Transverse colon (tissue), 4 donors: ENCODE results near the gene MRPL42. TPM values are rescaled to one million over a fixed set of nuclear protein-coding genes. Genes with fewer than 3 reads are reported as not detected.
"Not testable (repeated sequence)": the region's sequence is repeated elsewhere in the genome, so short reads cannot be mapped to it uniquely, and the experiment has no call there.

Source experiments
- DNase-seq: peaks from one replicate; pipeline ENCODE4 v3.0.0-alpha.2; 2019
- H3K27ac ChIP-seq, 4 donors: fragments of 200-600 bp; sonication (generic); 2 replicates each; pipeline ENCODE4 v1.5.1; 2016 to 2018; ENCODE audit warnings: inconsistent platforms in 4 of 4
- H3K27me3 ChIP-seq: fragments of 200-600 bp; sonication (generic); 2 replicates; pipeline ENCODE4 v1.5.1; 2017; ENCODE audit warnings: inconsistent platforms
- H3K36me3 ChIP-seq, 4 donors: fragments of 200-600 bp; sonication (generic); 2 replicates each; pipeline ENCODE4 v1.5.1; 2017 to 2019; ENCODE audit warnings: inconsistent platforms in 4 of 4
- H3K4me1 ChIP-seq, 4 donors: fragments of 200-600 bp; sonication (generic); 2 replicates each; pipeline ENCODE4 v1.5.1; 2017 to 2020; ENCODE audit warnings: inconsistent platforms in 4 of 4
- H3K4me3 ChIP-seq, 4 donors: fragments of 200-600 bp; sonication (generic); 1 replicate in 1 of 4; 2 replicates in 3 of 4; pipeline versions ENCODE4 v1.5.1 to v1.6.1; 2017 to 2019; ENCODE audit warnings: inconsistent platforms in 4 of 4
- H3K9me3 ChIP-seq, 2 donors: fragments of 200-600 bp; sonication (generic); 2 replicates each; pipeline ENCODE4 v1.5.1; 2017 to 2019; ENCODE audit warnings: inconsistent platforms in 2 of 2
- EP300 ChIP-seq: sonication (generic); formaldehyde crosslinking; IDR thresholded peaks from one replicate; pipeline ENCODE4 v1.6.1; 2017; ENCODE audit warnings: antibody characterized with exemption, low read depth
- POLR2A ChIP-seq: fragments of 450-650 bp; IDR thresholded peaks from one replicate; pipeline ENCODE4 v1.6.1; 2016; ENCODE audit warnings: antibody characterized with exemption, mild to moderate bottlenecking, moderate library complexity
- POLR2AphosphoS5 ChIP-seq, 3 donors: sonication (generic); formaldehyde crosslinking; IDR thresholded peaks; one replicate each; pipeline ENCODE4 v1.6.1; 2016; ENCODE audit warnings: antibody characterized with exemption in 3 of 3
- WGBS, 2 donors: methylation state at CpG; one replicate each; pipeline ENCODE4 v1.1.5; 2018; ENCODE audit warnings: low coverage in 1 of 2; 5-methylcytosine and 5-hydroxymethylcytosine counted together
- in situ Hi-C, 4 donors: fragments of 200-750 bp; cut with MboI; loops; one replicate each; pipeline versions ENCODE4 v1.15.0 to v1.15.1; 2017; ENCODE audit warnings: low sequenced_read_pairs in 3 of 4, low pct_ligation_motif_present in 1 of 4, low pct_unique_long_range_greater_than_20kb in 1 of 4
- intact Hi-C: fragments of 100-400 bp; cut with DNase I; formaldehyde crosslinking; loops from one replicate; pipeline ENCODE4 v1.15.1; 2023; ENCODE audit warnings: low total_unique reads
- total RNA-seq, 4 donors: library from RNA; depleted of rRNA; stranded (reverse); fragments of >200 nt; gene quantifications; one replicate each; pipeline ENCODE4 v1.1.0, GENCODE V29; 2016
- TF ChIP-seq, protein P1 (sequence below), 5 experiments: fragments of 200-600 bp in 3 of 5; fragments of 450-650 bp in 2 of 5; sonication (generic) in 3 of 5; IDR thresholded peaks; 1 replicate in 2 of 5; 2 replicates in 3 of 5; pipeline ENCODE4 v1.5.1; 2016 to 2017; ENCODE audit warnings: antibody characterized with exemption in 5 of 5, inconsistent platforms in 3 of 5, mild to moderate bottlenecking in 2 of 5, moderate library complexity in 1 of 5

Gene MRPL42
- total RNA-seq, 4 donors from 2014 or later: 10.5 to 45.1 (median 27.2) TPM

DNA sequence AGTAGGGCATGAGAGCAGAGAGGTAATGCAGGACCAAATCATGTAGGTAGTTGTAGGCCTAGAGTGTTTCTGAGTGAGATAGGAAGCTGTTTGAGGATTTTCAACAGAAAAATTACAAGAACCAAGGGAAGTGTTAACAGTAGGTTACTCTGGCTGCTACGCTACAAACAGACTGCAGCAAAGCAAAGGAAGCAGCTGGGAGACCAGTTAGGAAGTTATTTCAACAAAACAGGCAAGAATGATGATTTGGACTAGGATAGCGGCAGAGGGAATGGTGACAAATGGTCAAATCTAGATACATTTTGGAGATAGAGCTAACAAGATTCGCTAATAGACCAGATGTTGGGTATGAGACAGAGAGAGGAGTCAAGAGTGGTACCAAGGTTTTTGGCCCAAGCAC is 26.8 kb downstream of the MRPL42 start:
- Histone ChIP-seq H3K27ac (no peak overlapping the region), H3K36me3 (peaks cover 0 to 18% (median 3%) of the 10 kb centered on the region in 4 donors), H3K9me3 (no peaks in the 10 kb centered on the region), H3K4me1 (no peaks in the 10 kb centered on the region), H3K27me3 (no peaks in the 10 kb centered on the region), H3K4me3 (no peak overlapping the region)
- 92 to 97% methylated on average over 3 of the region's 3 CpGs for WGBS, 2 donors
- in situ Hi-C loops (no loop called here), intact Hi-C loops (no loop called here)
- DNase-seq: no peak
- TF ChIP-seq, protein P1, sequence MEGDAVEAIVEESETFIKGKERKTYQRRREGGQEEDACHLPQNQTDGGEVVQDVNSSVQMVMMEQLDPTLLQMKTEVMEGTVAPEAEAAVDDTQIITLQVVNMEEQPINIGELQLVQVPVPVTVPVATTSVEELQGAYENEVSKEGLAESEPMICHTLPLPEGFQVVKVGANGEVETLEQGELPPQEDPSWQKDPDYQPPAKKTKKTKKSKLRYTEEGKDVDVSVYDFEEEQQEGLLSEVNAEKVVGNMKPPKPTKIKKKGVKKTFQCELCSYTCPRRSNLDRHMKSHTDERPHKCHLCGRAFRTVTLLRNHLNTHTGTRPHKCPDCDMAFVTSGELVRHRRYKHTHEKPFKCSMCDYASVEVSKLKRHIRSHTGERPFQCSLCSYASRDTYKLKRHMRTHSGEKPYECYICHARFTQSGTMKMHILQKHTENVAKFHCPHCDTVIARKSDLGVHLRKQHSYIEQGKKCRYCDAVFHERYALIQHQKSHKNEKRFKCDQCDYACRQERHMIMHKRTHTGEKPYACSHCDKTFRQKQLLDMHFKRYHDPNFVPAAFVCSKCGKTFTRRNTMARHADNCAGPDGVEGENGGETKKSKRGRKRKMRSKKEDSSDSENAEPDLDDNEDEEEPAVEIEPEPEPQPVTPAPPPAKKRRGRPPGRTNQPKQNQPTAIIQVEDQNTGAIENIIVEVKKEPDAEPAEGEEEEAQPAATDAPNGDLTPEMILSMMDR (IDR thresholded peaks at IDR 0.05): no peak
- TF ChIP-seq POLR2AphosphoS5 (IDR thresholded peaks at IDR 0.05): no peak
- TF ChIP-seq POLR2A: no peak
- no peak for TF ChIP-seq EP300

DNA sequence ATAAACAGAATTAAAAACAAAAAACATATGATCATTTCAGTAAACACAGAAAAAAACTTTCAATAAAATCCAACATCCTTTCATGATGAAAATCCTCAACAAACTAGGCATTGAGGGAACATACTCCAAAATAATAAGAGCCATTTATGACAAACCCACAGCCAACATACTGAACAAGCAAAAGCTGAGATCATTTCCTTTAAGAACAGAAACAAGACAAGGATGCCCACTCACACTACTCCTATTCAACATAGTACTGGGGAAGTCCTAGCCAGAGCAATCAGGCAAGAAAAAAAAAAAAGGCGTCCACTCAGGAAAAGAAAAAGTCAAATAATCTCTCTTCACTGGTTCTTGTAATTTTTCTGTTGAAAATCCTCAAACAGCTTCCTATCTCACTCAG is 30.1 kb downstream of the MRPL42 start:
- intact Hi-C loops (no loop called here), in situ Hi-C loops (no loop called here)
- TF ChIP-seq POLR2A (no peak), EP300 (no peak), POLR2AphosphoS5 (IDR thresholded peaks at IDR 0.05) (no peak)
- H3K27ac ChIP-seq: no peak overlapping the region
- H3K27me3 ChIP-seq: no peaks in the 10 kb centered on the region
- no peaks in the 10 kb centered on the region for H3K9me3 ChIP-seq
- 86% methylated on average over 1 of the region's 1 CpG; no CpG with 5 or more reads in 1 of the 2 donors for WGBS, 2 donors
- no peak for DNase-seq
- peaks cover 0 to 8% (median 0%) of the 10 kb centered on the region in 4 donors for H3K36me3 ChIP-seq
- H3K4me3 ChIP-seq: no peak overlapping the region
- no peaks in the 10 kb centered on the region for H3K4me1 ChIP-seq

DNA sequence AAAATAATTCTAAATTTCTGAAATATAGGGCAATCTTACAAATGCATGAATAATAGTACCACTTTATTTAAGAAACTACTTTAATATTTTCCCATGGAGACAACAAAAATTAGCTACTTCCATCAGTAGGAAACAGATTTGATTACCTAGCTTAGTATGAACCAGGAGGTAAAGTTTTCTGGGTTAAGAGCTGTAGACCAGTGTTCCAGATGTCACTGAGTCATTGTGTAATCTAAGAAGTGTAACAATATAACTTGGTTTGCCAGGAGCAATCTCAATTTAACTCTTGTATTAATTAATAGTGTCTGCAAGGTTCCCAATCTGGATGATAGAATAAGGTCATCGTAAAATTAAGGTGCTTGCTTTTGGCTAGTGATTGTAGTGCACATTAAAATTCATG is 31.5 kb downstream of the MRPL42 start:
- no CpG with 5 or more reads among the region's 1 CpG for WGBS, 2 donors
- DNase-seq, H3K9me3 ChIP-seq, H3K4me3 ChIP-seq, H3K27ac ChIP-seq, H3K36me3 ChIP-seq, in situ Hi-C loops, H3K4me1 ChIP-seq, intact Hi-C loops, H3K27me3 ChIP-seq: not testable (repeated sequence)

DNA sequence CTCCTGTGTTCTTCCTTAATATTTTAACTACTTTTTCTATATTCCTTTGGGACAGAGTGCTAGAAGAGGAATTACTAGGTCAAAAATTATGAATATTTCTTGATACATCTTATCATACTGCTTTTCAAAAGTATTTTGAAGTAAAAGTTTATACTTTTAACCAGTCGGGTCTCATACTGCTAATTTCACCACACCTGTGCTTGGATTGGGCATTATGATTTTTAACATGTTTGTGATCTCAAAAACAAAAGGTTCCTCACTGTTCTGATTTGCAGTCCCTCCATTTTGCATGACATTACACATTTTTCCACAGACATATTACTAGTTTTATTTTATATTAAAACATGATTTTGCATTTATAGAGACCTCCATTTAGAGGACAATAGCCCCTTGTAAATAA is 32.9 kb downstream of the MRPL42 start:
- H3K36me3 ChIP-seq: peaks cover 0 to 7% (median 3%) of the 10 kb centered on the region in 4 donors
- intact Hi-C loops (loop anchor here (10.0 kb wide), 1 partner anchor 65 kb away; no protein-coding TSS in a partner anchor), in situ Hi-C loops (loop anchor here in 3 of 4 donors (5.0 to 10.0 kb wide), 2 partner anchors 602 to 605 kb away; no protein-coding TSS in a partner anchor)
- 93 to 100% methylated on average over 1 of the region's 1 CpG for WGBS, 2 donors
- H3K4me3 ChIP-seq: no peak overlapping the region
- DNase-seq: no peak
- no peak for TF ChIP-seq EP300
- TF ChIP-seq POLR2A: no peak
- no peak for TF ChIP-seq POLR2AphosphoS5 (IDR thresholded peaks at IDR 0.05)
- TF ChIP-seq, protein P1 (IDR thresholded peaks at IDR 0.05): no peak
- H3K9me3 ChIP-seq: no peaks in the 10 kb centered on the region
- no peaks in the 10 kb centered on the region for H3K27me3 ChIP-seq
- H3K27ac ChIP-seq: no peak overlapping the region
- H3K4me1 ChIP-seq: no peaks in the 10 kb centered on the region

DNA sequence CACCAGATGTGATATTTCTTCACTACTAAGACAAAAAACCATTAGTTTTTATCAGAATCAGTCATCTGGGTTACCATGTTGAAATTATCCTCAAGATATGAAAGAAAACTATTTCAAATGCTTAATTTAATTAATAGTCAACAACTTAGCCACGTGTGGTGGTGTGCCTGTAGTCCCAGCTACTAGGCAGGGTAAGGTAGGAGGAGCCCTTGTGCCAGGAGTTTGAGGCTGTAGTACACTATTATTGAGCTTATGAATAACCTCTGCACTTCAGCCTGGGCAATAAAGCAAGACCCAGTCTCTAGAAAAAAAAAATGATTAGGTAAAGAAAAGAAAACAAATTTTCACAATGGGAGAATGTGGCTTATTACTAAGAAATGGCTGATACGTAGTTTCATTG is 33.4 kb downstream of the MRPL42 start:
- DNase-seq: no peak
- WGBS, 2 donors: 63 to 69% methylated on average over 2 of the region's 2 CpGs
- intact Hi-C loops (loop anchor here (10.0 kb wide), 1 partner anchor 64 kb away; no protein-coding TSS in a partner anchor), in situ Hi-C loops (loop anchor here in 3 of 4 donors (5.0 to 10.0 kb wide), 2 partner anchors 602 to 604 kb away; no protein-coding TSS in a partner anchor)
- no peaks in the 10 kb centered on the region for H3K27me3 ChIP-seq
- H3K4me3 ChIP-seq: no peak overlapping the region
- H3K4me1 ChIP-seq: no peaks in the 10 kb centered on the region
- H3K9me3 ChIP-seq: no peaks in the 10 kb centered on the region
- no peak overlapping the region for H3K27ac ChIP-seq
- peaks cover 0 to 7% (median under 1%) of the 10 kb centered on the region in 4 donors for H3K36me3 ChIP-seq
- TF ChIP-seq, protein P1 (IDR thresholded peaks at IDR 0.05): no peak
- TF ChIP-seq POLR2A: no peak
- no peak for TF ChIP-seq POLR2AphosphoS5 (IDR thresholded peaks at IDR 0.05)
- TF ChIP-seq EP300: no peak
